Measurements from ENCODE around the gene LBX1. TPM values are rescaled to one million over a fixed set of nuclear protein-coding genes. Genes with fewer than 3 reads are reported as not detected.
"Not testable (repeated sequence)": the region's sequence is repeated elsewhere in the genome, so short reads cannot be mapped to it uniquely, and the experiment has no call there.

The LBX1 gene
- total RNA-seq, 1 donor from 2014 or later, result not detected

DNA sequence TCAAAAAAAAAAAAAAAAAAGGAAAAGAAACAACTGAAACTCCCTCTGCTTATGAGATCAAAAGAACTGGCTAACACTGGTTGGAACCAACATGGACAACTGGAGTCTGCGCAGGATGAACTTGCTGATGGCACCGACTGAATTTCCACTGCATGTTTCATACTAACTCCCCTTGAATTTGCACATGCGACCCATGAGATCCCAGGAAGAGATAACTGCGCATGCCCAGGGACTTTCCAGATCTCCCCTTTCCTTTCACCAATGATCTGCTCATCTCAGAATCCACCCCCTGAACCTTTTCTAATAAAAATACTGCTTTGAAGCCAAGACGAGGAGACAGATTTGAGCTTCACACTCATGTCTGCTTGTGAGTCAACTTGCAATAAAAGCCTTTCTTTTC is 20.7 kb downstream of the LBX1 start:
- DNase-seq (ENCODE audit: low read depth in 2 of 2), result no peak

DNA sequence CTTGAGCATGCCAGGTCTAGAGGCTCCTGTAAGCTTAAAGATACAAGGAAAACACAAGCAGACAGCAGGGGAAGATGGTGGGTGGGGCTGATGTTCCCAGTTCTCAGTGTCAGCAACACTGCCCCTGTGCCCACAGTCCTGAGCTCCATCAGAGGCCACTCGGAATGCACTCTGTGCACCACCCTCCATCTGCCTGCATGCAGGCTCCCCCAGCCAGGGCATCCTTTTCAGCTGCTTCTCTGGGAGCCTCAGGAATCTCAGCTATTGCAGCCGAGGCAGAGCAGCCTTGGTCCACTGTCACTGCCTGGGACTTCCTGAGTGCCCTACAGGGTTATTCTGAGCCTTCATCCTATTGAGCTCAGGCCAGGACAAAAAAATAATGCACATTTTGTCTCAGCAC is 22.2 kb downstream of the LBX1 start:
- DNase-seq (ENCODE audit: low read depth in 2 of 2), result no peak

- not testable (repeated sequence) for DNase-seq (ENCODE audit: low read depth in 2 of 2)
These were observed 26.6 kb downstream of the LBX1 start for GRCh38 chr10:101202667-101203066.

DNA sequence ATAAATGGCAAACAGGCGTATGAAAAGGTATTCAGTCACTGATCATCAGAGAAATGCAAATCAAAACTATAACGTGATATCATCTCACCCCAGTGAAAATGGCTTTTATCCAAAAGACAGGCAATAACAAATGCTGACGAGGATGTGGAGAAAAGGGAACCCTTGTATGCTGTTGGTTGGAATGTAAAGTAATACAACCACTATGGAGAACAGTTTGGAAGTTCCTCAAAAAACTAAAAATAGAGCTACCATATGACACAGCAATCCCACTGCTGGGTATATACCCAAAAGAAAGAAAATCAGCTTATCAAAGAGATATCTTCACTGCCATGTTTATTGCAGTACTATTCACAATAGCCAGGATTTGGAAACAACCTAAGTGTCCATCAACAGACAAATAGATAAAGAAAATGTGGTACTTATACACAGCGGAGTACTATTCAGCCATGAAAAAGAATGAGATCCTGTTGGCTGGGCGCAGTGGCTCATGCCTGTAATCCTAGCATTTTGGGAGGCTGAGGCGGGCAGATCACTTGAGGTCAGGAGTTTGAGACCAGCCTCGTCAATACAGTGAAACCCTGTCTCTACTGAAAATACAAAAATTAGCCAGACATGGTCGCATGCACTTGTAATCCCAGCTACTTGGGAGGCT is 30.8 kb downstream of the LBX1 start:
- not testable (repeated sequence) for DNase-seq (ENCODE audit: low read depth in 2 of 2)

DNA sequence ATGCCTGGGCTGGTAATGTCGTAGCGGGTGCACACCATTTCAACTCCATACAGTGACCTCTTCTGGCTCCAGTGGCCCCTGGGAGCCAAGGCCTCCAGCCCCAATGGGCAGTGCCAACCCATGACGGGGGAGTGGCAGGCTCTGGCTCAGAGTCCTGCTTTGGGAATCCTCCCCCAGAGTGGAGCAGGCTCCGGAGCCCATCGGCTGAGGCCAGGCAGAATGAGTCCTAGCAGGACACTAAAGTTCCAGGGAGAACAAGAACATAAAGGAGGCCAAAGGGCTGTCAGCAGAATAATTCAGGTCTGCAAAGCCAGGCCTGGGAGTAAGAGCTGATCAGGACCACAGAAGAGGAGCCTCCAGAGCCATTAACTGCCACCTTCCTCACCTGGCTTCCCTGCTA is 33.3 kb downstream of the LBX1 start:
- DNase-seq (ENCODE audit: low read depth in 2 of 2), result no peak

DNA sequence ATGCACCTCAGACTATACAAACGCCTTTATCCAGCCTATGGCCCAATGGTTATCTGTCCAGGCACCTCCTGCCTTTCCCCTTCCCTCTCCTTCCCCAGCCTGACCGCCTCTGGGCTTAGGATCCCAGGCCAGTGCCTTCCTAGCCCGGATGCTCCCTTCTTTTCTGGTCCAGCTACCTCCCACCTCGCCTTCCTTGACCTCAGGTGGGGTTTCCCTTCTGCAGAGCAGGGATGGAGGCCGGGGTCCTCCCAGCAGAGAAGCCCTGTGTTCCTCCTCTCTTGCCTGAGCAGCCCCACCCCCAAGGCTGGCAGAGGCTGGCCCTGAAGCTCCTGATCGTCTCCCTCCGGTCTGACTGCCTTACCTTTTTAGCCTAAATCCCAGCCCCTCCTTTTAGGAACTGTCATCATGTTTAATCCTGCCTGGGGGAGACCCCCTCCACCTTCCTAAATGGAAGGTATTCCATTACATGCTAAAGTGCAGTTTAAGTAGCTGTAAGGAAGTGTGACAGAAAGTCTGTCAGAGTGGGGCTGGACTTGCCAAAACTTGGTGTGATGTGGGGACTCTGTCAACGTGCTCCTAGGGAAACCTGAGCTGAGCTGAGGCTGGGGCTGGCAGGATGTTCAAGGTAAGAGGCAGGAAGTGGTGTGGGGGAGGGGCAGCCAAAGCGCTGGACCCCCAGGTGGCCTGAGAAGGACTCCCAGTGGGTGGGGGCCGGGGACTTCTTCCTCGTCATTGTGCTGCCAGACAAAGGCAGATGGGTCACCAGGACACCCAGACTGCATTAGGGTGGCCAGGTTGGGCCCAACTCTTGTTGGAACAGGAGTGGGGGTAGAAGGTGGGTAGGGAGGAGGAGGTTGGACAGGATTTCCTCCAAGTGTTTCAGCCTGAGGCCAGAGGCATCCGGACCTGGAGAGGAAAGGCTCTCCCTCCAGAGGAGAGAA is 39.5 kb downstream of the LBX1 start:
- no peak for DNase-seq (ENCODE audit: low read depth in 2 of 2)

GRCh38 chr10:101188942-101189341 is 40.3 kb downstream of the LBX1 start:
- DNase-seq (ENCODE audit: low read depth in 2 of 2), result no peak

DNA sequence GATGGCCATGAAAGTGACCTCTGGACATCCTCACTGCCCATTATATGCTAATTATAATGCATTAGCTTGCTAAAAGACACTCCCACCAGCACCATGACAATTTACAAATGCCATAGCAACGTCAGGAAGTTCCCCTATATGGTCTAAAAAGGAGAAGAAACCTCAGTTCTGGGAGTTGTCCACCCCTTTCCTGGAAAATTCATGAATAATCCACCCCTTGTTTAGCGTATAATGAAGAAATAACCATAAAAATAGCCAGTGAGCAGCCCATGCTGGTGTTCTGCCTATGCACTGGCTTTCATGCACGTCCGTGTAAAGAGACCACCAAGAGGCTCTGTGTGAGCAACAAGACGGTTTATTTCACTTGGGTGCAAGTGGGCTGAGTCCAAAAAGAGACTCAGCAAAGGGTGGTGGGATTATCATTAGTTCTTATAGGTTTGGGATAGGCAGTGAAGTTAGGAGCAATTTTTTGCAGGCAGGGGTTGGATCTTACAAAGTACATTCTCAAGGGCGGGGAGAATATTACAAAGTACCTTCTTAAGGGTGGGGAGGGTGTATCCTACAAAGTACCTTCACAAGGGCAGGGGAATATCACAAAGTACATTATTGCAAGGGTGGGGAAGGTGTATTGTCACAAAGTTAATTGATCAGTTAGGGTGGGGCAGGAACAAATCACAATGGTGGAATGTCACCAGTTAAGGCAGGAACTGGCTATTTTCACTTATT is 45.6 kb downstream of the LBX1 start:
- DNase-seq (ENCODE audit: low read depth in 2 of 2), result no peak

GRCh38 chr10:101182936-101183335 is 46.3 kb downstream of the LBX1 start:
- DNase-seq (ENCODE audit: low read depth in 2 of 2), result no peak

Other genes starting within 250 kb of the LBX1 start
- 51.2 and 58.7 TPM in 2 replicates for gene MRPL43, start 242.0 kb downstream of the LBX1 start, total RNA-seq
- 5.3 and 7.0 TPM in 2 replicates for gene TWNK, start 241.9 kb downstream of the LBX1 start, total RNA-seq
- 33.9 and 41.5 TPM in 2 replicates for gene LZTS2, start 229.7 kb downstream of the LBX1 start, total RNA-seq
- 0.25 and 0.51 TPM in 2 replicates for gene PDZD7, start 198.3 kb downstream of the LBX1 start, total RNA-seq
- 51.2 and 74.8 TPM in 2 replicates for gene SFXN3, start 198.2 kb downstream of the LBX1 start, total RNA-seq
- 0.38 and 0.39 TPM in 2 replicates for gene KAZALD1, start 167.5 kb downstream of the LBX1 start, total RNA-seq
- not detected in 2 replicates for gene TLX1, start 98.2 kb downstream of the LBX1 start, total RNA-seq
- gene BTRC, start 124.7 kb upstream of the LBX1 start, total RNA-seq, result 8.2 and 8.7 TPM in 2 replicates

Measured in dermis microvascular lymphatic vessel endothelial cell (primary cell).